Aorta (tissue), 5 donors: ENCODE measurements around the gene RHNO1. TPM values are rescaled to one million over a fixed set of nuclear protein-coding genes. Genes with fewer than 3 reads are reported as not detected.

ENCODE experiments used
- ATAC-seq: fragments of 200-7000 bp; cut with Tn5 transposase; one replicate; pipeline ENCODE4 v1.9.1; 2022; ENCODE audit warnings: moderate library complexity; ENCODE audit not compliant: low FRiP score
- DNase-seq, 2 donors: peaks; one replicate each; pipeline ENCODE4 v3.0.0-alpha.2; 2020
- H3K27ac ChIP-seq, 2 donors: one replicate each; pipeline ENCODE4 v1.5.1; 2013; ENCODE audit warnings: low read length in 2 of 2, mild to moderate bottlenecking in 2 of 2, moderate library complexity in 2 of 2, control low read depth in 1 of 2, inconsistent platforms in 1 of 2, low read depth in 1 of 2
- H3K27me3 ChIP-seq, 2 donors: one replicate each; pipeline ENCODE4 v1.6.1; 2013; ENCODE audit warnings: control low read depth in 1 of 2, low read length in 1 of 2, mild to moderate bottlenecking in 1 of 2, moderate library complexity in 1 of 2; ENCODE audit not compliant: insufficient read depth in 2 of 2, control insufficient read depth in 1 of 2
- H3K36me3 ChIP-seq, 2 donors: one replicate each; pipeline ENCODE4 v1.6.1; 2013; ENCODE audit warnings: control low read depth in 1 of 2, low read length in 1 of 2, mild to moderate bottlenecking in 1 of 2; ENCODE audit not compliant: insufficient read depth in 2 of 2, control insufficient read depth in 1 of 2
- H3K4me1 ChIP-seq, 2 donors: one replicate each; pipeline ENCODE4 v1.6.1; 2013; ENCODE audit warnings: low read length in 2 of 2, control low read depth in 1 of 2, mild to moderate bottlenecking in 1 of 2, moderate library complexity in 1 of 2; ENCODE audit not compliant: insufficient read depth in 2 of 2, control insufficient read depth in 1 of 2
- H3K4me3 ChIP-seq, 2 donors: one replicate each; pipeline ENCODE4 v1.5.1; 2013; ENCODE audit warnings: low read length in 2 of 2, control low read depth in 1 of 2, mild to moderate bottlenecking in 1 of 2
- H3K9me3 ChIP-seq: one replicate; pipeline ENCODE4 v1.6.1; 2013; ENCODE audit warnings: mild to moderate bottlenecking, low read length; ENCODE audit not compliant: control insufficient read depth
- WGBS, 2 donors: extraction: QIAGEN DNeasy Blood & Tissue Kit; methylation state at CpG; one replicate each; pipeline ENCODE4 v1.1.7; 2013; 5-methylcytosine and 5-hydroxymethylcytosine counted together
- intact Hi-C, 2 donors: fragments of 100-400 bp; cut with DNase I; formaldehyde crosslinking; loops; one replicate each; pipeline versions ENCODE4 v1.14.2 to v1.15.0; 2022
- polyA plus RNA-seq, 2 donors: library from polyadenylated mRNA; stranded (reverse); fragments of 200-250 nt; gene quantifications; one replicate each; pipeline ENCODE4 v1.2.3, GENCODE V29; 2013
- total RNA-seq, 2 donors: library from RNA; stranded (reverse); fragmentation: NEBNext Ultra II Directional; extraction: Animal tissue kit (Norgen Biotek cat#: 25700); gene quantifications; one replicate each; pipeline ENCODE4 v1.2.1, GENCODE V29; 2021
- donor health status: healthy with polysubstance abuse.
- donor health status: Bipolar disorder and iron deficiency.
- donor health status: DM: no; HTN: no; CAD: no.
- donor health status: DM: no; HTN: no; CAD: no.
- donor health status: DM: yes; HTN: yes; CAD: no.

RHNO1 gene
- total and polyA plus RNA-seq, 4 donors, result 5.0 to 12.5 (median 9.7) TPM

DNA sequence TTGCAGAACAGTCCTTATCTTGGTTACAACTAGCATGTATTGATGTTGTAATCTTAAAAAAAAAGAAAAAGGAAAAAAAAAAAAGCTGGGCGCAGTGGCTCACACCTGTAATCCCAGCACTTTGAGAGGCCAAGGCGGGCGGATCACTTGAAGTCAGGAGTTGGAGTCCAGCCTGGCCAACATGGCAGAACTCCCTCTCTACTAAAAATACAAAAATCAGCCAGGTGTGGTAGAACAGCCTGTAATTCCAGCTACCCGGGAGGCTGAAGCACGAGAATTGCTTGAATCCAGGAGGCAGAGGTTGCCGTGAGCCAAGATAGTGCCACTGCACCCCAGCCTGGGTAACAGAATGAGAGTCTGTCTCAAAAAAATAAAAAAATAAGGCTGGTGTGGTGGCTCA, 56.6 kb downstream of the RHNO1 start:
- WGBS, 2 donors, result 95 to 97% methylated on average over 6 of the region's 6 CpGs

DNA sequence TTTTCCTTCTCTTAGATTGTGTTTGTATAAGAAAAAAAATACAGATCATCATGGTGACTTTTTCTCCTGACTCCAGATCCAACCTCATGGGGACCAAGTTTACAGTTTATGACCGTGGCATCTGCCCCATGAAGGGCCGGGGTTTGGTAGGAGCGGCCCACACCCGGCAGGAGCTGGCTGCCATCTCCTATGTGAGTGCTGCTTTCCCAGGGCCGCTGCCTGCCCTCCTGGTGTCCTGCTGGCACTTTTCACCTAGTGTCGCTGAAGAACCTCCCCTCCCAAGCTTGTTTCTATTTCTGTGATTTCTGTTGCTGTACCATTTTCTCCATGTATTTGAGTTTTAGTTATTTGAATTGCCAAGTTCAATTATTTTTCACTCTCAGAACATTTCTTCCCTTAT, 57.3 kb downstream of the RHNO1 start:
- Histone ChIP-seq H3K27ac (no peak overlapping the region), H3K27me3 (no peaks in the 10 kb centered on the region), H3K4me1 (no peaks in the 10 kb centered on the region), H3K36me3 (peaks cover 4 to 15% of the 10 kb centered on the region in 2 donors), H3K4me3 (no peak overlapping the region), H3K9me3 (no peaks in the 10 kb centered on the region)
- ATAC-seq (no peak), DNase-seq (peak in 1 of 2 donors; percentile 56)
- intact Hi-C loops, result no loop called here
- WGBS, 2 donors, result 88 to 89% methylated on average over 6 of the region's 6 CpGs

More for the DNA sequence above, 56.6 kb downstream of the RHNO1 start:
- Histone ChIP-seq H3K36me3 (peaks cover 4 to 15% of the 10 kb centered on the region in 2 donors), H3K27me3 (no peaks in the 10 kb centered on the region), H3K4me1 (no peaks in the 10 kb centered on the region), H3K9me3 (no peaks in the 10 kb centered on the region), H3K4me3 (no peak overlapping the region), H3K27ac (no peak overlapping the region)
- intact Hi-C loops, result no loop called here
- ATAC-seq, result no peak
- peak in 1 of 2 donors; percentile 43 for DNase-seq

DNA sequence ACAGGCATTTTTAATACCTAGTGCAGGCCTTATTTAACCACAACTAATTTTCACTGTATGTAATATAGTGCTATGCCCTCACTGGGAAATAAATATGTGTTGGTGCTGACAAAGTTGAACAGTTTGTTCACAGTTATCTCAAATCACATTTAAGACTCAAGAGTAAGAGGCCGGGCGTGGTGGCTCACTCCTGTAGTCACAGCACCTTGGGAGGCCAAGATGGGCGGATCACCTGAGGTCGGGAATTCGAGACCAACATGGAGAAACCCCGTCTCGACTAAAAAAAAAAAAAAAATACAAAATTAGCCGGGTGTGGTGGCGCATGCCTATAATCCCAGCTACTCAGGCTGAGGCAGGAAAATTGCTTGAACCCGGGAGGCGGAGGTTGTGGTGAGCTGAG, 59.3 kb downstream of the RHNO1 start:
- H3K4me3 ChIP-seq, result no peak overlapping the region
- no peaks in the 10 kb centered on the region for H3K4me1 ChIP-seq
- H3K36me3 ChIP-seq, result peaks cover 3 to 19% of the 10 kb centered on the region in 2 donors
- H3K27me3 ChIP-seq, result no peaks in the 10 kb centered on the region
- 86 to 92% methylated on average over 11 of the region's 11 CpGs for WGBS, 2 donors
- ATAC-seq (no peak), DNase-seq (peak in 1 of 2 donors; percentile 55)
- no peak overlapping the region for H3K27ac ChIP-seq
- intact Hi-C loops, result no loop called here
- no peaks in the 10 kb centered on the region for H3K9me3 ChIP-seq

DNA sequence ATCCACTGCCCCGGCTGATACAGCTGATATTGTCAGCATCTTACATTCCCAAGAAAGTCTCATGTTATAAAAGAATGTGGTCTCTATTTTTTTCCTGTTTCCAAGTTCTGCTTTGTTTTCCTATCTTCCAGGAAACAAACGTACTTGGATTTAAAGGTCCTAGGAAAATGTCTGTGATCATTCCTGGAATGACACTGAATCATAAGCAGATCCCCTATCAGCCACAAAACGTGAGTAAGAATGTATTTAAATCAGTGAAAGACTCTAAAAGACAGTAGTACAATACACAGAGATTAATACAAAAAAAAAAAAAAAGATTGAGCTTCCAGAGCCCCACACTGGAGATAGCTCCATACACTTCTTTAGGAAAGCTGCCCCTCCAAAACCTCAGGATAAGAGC, 60.5 kb downstream of the RHNO1 start:
- H3K27me3 ChIP-seq, result no peaks in the 10 kb centered on the region
- peaks cover 3 to 18% of the 10 kb centered on the region in 2 donors for H3K36me3 ChIP-seq
- intact Hi-C loops, result no loop called here
- WGBS, 2 donors, result 73 to 76% methylated on average over 3 of the region's 3 CpGs
- no peaks in the 10 kb centered on the region for H3K4me1 ChIP-seq
- DNase-seq (no peak), ATAC-seq (no peak)
- H3K4me3 ChIP-seq, result no peak overlapping the region
- no peaks in the 10 kb centered on the region for H3K9me3 ChIP-seq
- H3K27ac ChIP-seq, result no peak overlapping the region

Other genes with a start within 250 kb of the RHNO1 start
- 10 to 100 TPM; 42.9 to 50.2 TPM for gene FKBP4, start 82.3 kb upstream of the RHNO1 start, total RNA-seq
- 10 to 100 TPM; 18.2 to 23.8 TPM for gene FKBP4, start 82.3 kb upstream of the RHNO1 start, polyA plus RNA-seq
- 10 to 100 TPM; 23.9 to 43.7 TPM for gene ITFG2, start 64.6 kb upstream of the RHNO1 start, total RNA-seq
- 10 to 100 TPM in 1 of 2 donors, 1 to 10 TPM in 1; 5.9 to 33.2 TPM for gene ITFG2, start 64.6 kb upstream of the RHNO1 start, polyA plus RNA-seq
- 1 to 10 TPM; 7.8 to 8.1 TPM for gene NRIP2, start 42.2 kb upstream of the RHNO1 start, total RNA-seq
- 1 to 10 TPM; 1.8 to 7.9 TPM for gene NRIP2, start 42.2 kb upstream of the RHNO1 start, polyA plus RNA-seq
- gene TEX52, start 20.2 kb upstream of the RHNO1 start, total RNA-seq, result not detected
- not detected for gene TEX52, start 20.2 kb upstream of the RHNO1 start, polyA plus RNA-seq
- gene FOXM1, start within 50 bp of the RHNO1 start, total RNA-seq, result 1 to 10 TPM in 1 of 2 donors, under 1 TPM in 1; 0.84 to 1.6 TPM
- 1 to 10 TPM in 1 of 2 donors, under 1 TPM in 1; 0.20 to 6.1 TPM for gene FOXM1, start within 50 bp of the RHNO1 start, polyA plus RNA-seq
- 10 to 100 TPM; 22.4 to 35.0 TPM for gene TULP3, start 13.7 kb downstream of the RHNO1 start, total RNA-seq
- gene TULP3, start 13.7 kb downstream of the RHNO1 start, polyA plus RNA-seq, result 10 to 100 TPM; 10.5 to 26.6 TPM
- 10 to 100 TPM; 27.1 to 29.0 TPM for gene TEAD4, start 82.2 kb downstream of the RHNO1 start, total RNA-seq
- 10 to 100 TPM in 1 of 2 donors, 1 to 10 TPM in 1; 8.9 to 13.2 TPM for gene TEAD4, start 82.2 kb downstream of the RHNO1 start, polyA plus RNA-seq
- gene TSPAN9, start 200.2 kb downstream of the RHNO1 start, total RNA-seq, result 10 to 100 TPM; 43.5 to 50.6 TPM
- 10 to 100 TPM in 1 of 2 donors, 1 to 10 TPM in 1; 7.1 to 27.4 TPM for gene TSPAN9, start 200.2 kb downstream of the RHNO1 start, polyA plus RNA-seq